SU-DHL-6 (cell line): ENCODE results near the gene OSBPL7.

Source experiments
- H2AFZ ChIP-seq: fragments of 200-600 bp; sonication (generic); 2 replicates; pipeline ENCODE4 v1.6.1; 2014; ENCODE audit warnings: low read depth, mild to moderate bottlenecking, moderate library complexity, mixed read lengths, antibody characterized with exemption, low read length; ENCODE audit not compliant: severe bottlenecking
- H3F3A ChIP-seq: fragments of 200-600 bp; shearing (Covaris generic); 2 replicates; pipeline ENCODE4 v1.6.0; 2016; ENCODE audit warnings: antibody characterized with exemption, mild to moderate bottlenecking; ENCODE audit not compliant: insufficient read depth
- H3K27ac ChIP-seq: fragments of 200-600 bp; sonication (generic); 2 replicates; pipeline ENCODE4 v1.5.1; 2016; ENCODE audit warnings: low read depth, mild to moderate bottlenecking, low read length, moderate library complexity, mixed read lengths
- H3K27me3 ChIP-seq: fragments of 200-600 bp; sonication (generic), shearing (Covaris generic); 2 replicates; pipeline ENCODE4 v1.6.0; 2014; ENCODE audit warnings: mild to moderate bottlenecking, low read length
- H3K36me3 ChIP-seq: fragments of 200-600 bp; sonication (generic); 2 replicates; pipeline ENCODE4 v1.6.1; 2014; ENCODE audit warnings: mild to moderate bottlenecking, low read length, mixed read lengths
- H3K4me2 ChIP-seq: fragments of 300-600, 200-600 bp; shearing (Covaris generic), sonication (generic); 2 replicates; pipeline ENCODE4 v1.6.0; 2014; ENCODE audit warnings: low read length, low read depth, mild to moderate bottlenecking; ENCODE audit not compliant: poor library complexity, severe bottlenecking
- H3K4me3 ChIP-seq: fragments of 200-600 bp; sonication (generic); 2 replicates; pipeline ENCODE4 v1.5.1; 2014; ENCODE audit warnings: antibody characterized with exemption, low read length, mild to moderate bottlenecking, mixed read lengths; ENCODE audit not compliant: insufficient read depth, poor library complexity, severe bottlenecking
- H3K79me2 ChIP-seq: fragments of 200-600 bp; sonication (generic); 2 replicates; pipeline ENCODE4 v1.6.1; 2014; ENCODE audit warnings: mild to moderate bottlenecking, low read length, moderate library complexity; ENCODE audit not compliant: insufficient read depth
- H3K9ac ChIP-seq: fragments of 200-600 bp; sonication (generic); 2 replicates; pipeline ENCODE4 v1.7.0; 2014; ENCODE audit warnings: mild to moderate bottlenecking, low read length
- H3K9me2 ChIP-seq: fragments of 200-600 bp; sonication (generic); replicated peaks from 2 replicates; pipeline ENCODE4 v1.6.1; 2014; ENCODE audit warnings: low read length; ENCODE audit not compliant: insufficient read depth
- H3K9me3 ChIP-seq: fragments of 200-600 bp; sonication (generic); 2 replicates; pipeline ENCODE4 v1.6.1; 2014; ENCODE audit warnings: low read length, mixed read lengths; ENCODE audit not compliant: insufficient read depth
- H4K20me1 ChIP-seq: fragments of 200-600 bp; sonication (generic); 2 replicates; pipeline ENCODE4 v1.6.1; 2014; ENCODE audit warnings: low read depth, mild to moderate bottlenecking, antibody characterized with exemption, low read length, moderate library complexity, mixed read lengths
- CTCF ChIP-seq: fragments of 200-600 bp; sonication (generic); IDR thresholded peaks from one replicate; pipeline ENCODE4 v1.5.1; 2017; ENCODE audit warnings: antibody characterized with exemption, mild to moderate bottlenecking, low read length, moderate library complexity; ENCODE audit not compliant: insufficient read depth, poor library complexity, severe bottlenecking
- EZH2phosphoT487 ChIP-seq: fragments of 200-600 bp; sonication (generic), shearing (Covaris generic); conservative IDR thresholded peaks from 2 replicates; pipeline ENCODE4 v1.6.1; 2018; ENCODE audit warnings: mild to moderate bottlenecking, antibody characterized with exemption, low read length, moderate library complexity, mixed read lengths

Gene OSBPL7

GRCh38 chr17:47839071-47839470 lies 17.5 kb upstream of the OSBPL7 start:
- Histone ChIP-seq H3K79me2 (no peaks in the 10 kb centered on the region), H3K27ac (no peak overlapping the region), H3K9me2 (no peaks in the 10 kb centered on the region), H3K9me3 (no peaks in the 10 kb centered on the region), H3K4me3 (no peak overlapping the region), H3K27me3 (no peaks in the 10 kb centered on the region), H3K36me3 (no peaks in the 10 kb centered on the region), H4K20me1 (no peaks in the 10 kb centered on the region), H3F3A (no peaks in the 10 kb centered on the region), H3K9ac (no peak overlapping the region), H2AFZ (no peak overlapping the region), H3K4me2 (no peak overlapping the region)
- no peak for TF ChIP-seq EZH2phosphoT487
- TF ChIP-seq CTCF = no peak

- H3K27ac ChIP-seq = no peak overlapping the region
Observed at GRCh38 chr17:47838636-47839035, 17.0 kb upstream of the OSBPL7 start.

GRCh38 chr17:47837401-47838039 lies 15.9 kb upstream of the OSBPL7 start:
- H3K36me3 ChIP-seq = no peaks in the 10 kb centered on the region
- H3K9ac ChIP-seq = no peak overlapping the region
- no peak overlapping the region for H3K4me3 ChIP-seq
- H3K27me3 ChIP-seq = no peaks in the 10 kb centered on the region
- H3K79me2 ChIP-seq = no peaks in the 10 kb centered on the region
- no peaks in the 10 kb centered on the region for H4K20me1 ChIP-seq
- no peaks in the 10 kb centered on the region for H3K9me3 ChIP-seq
- H2AFZ ChIP-seq = no peak overlapping the region
- no peak for TF ChIP-seq CTCF
- TF ChIP-seq EZH2phosphoT487 = no peak
- no peaks in the 10 kb centered on the region for H3K9me2 ChIP-seq
- no peaks in the 10 kb centered on the region for H3F3A ChIP-seq
- H3K27ac ChIP-seq = no peak overlapping the region
- H3K4me2 ChIP-seq = no peak overlapping the region

More at GRCh38 chr17:47838636-47839035, 17.0 kb upstream of the OSBPL7 start:
- Histone ChIP-seq H3K9me2 (no peaks in the 10 kb centered on the region), H3K36me3 (no peaks in the 10 kb centered on the region), H3K9me3 (no peaks in the 10 kb centered on the region), H3K4me3 (no peak overlapping the region), H3F3A (no peaks in the 10 kb centered on the region), H3K27me3 (no peaks in the 10 kb centered on the region), H2AFZ (no peak overlapping the region), H3K9ac (no peak overlapping the region), H3K79me2 (no peaks in the 10 kb centered on the region), H3K4me2 (no peak overlapping the region), H4K20me1 (no peaks in the 10 kb centered on the region)
- TF ChIP-seq EZH2phosphoT487 (no peak), CTCF (no peak)
